Neutrophil (primary cell): ENCODE results near the gene BTD.
A peak's percentile ranks its signal among the peaks of the same experiment; 100 is the strongest.
"Not testable (repeated sequence)": the region's sequence is repeated elsewhere in the genome, so short reads cannot be mapped to it uniquely, and the experiment has no call there.

ENCODE experiments used
- H3K27ac ChIP-seq: fragments of 200-600 bp; sonication (generic); 2 replicates; pipeline ENCODE4 v1.5.1; 2016; ENCODE audit warnings: mild to moderate bottlenecking, moderate library complexity
- H3K27me3 ChIP-seq: fragments of 200-600 bp; sonication (generic); 2 replicates; pipeline ENCODE4 v1.6.0; 2016; ENCODE audit warnings: mild to moderate bottlenecking
- H3K36me3 ChIP-seq: fragments of 200-600 bp; sonication (generic); 2 replicates; pipeline ENCODE4 v1.5.1; 2017
- H3K4me1 ChIP-seq, 2 experiments: fragments of 200-600 bp in 1 of 2; sonication (generic) in 1 of 2; 1 replicate in 1 of 2; 2 replicates in 1 of 2; pipeline versions ENCODE4 v1.5.1 to v1.6.1; 2013 to 2016; ENCODE audit warnings: low read depth in 1 of 2, low read length in 1 of 2, mild to moderate bottlenecking in 1 of 2, moderate library complexity in 1 of 2; ENCODE audit not compliant: control insufficient read depth in 1 of 2, insufficient read depth in 1 of 2
- H3K4me3 ChIP-seq, 2 experiments: fragments of 200-600 bp in 1 of 2; sonication (generic) in 1 of 2; 1 replicate in 1 of 2; 2 replicates in 1 of 2; pipeline ENCODE4 v1.5.1; 2013 to 2016; ENCODE audit warnings: low read depth in 1 of 2, low read length in 1 of 2, mild to moderate bottlenecking in 1 of 2, moderate library complexity in 1 of 2
- H3K9me3 ChIP-seq: fragments of 200-600 bp; sonication (generic); 2 replicates; pipeline ENCODE4 v1.5.1; 2016
- TF ChIP-seq, protein P1 (sequence below): fragments of 200-600 bp; sonication (generic); IDR thresholded peaks from 2 replicates; pipeline ENCODE4 v1.5.1; 2016; ENCODE audit warnings: antibody characterized with exemption

Gene BTD

GRCh38 chr3:15591928-15592327, 9.6 kb upstream of the BTD start:
- Histone ChIP-seq H3K27ac (no peak overlapping the region), H3K9me3 (no peaks in the 10 kb centered on the region), H3K36me3 (peaks cover 28% of the 10 kb centered on the region), H3K27me3 (no peaks in the 10 kb centered on the region), H3K4me3 (no peak overlapping the region), H3K4me1 (no peaks in the 10 kb centered on the region)
- TF ChIP-seq, protein P1, sequence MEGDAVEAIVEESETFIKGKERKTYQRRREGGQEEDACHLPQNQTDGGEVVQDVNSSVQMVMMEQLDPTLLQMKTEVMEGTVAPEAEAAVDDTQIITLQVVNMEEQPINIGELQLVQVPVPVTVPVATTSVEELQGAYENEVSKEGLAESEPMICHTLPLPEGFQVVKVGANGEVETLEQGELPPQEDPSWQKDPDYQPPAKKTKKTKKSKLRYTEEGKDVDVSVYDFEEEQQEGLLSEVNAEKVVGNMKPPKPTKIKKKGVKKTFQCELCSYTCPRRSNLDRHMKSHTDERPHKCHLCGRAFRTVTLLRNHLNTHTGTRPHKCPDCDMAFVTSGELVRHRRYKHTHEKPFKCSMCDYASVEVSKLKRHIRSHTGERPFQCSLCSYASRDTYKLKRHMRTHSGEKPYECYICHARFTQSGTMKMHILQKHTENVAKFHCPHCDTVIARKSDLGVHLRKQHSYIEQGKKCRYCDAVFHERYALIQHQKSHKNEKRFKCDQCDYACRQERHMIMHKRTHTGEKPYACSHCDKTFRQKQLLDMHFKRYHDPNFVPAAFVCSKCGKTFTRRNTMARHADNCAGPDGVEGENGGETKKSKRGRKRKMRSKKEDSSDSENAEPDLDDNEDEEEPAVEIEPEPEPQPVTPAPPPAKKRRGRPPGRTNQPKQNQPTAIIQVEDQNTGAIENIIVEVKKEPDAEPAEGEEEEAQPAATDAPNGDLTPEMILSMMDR, result no peak

DNA sequence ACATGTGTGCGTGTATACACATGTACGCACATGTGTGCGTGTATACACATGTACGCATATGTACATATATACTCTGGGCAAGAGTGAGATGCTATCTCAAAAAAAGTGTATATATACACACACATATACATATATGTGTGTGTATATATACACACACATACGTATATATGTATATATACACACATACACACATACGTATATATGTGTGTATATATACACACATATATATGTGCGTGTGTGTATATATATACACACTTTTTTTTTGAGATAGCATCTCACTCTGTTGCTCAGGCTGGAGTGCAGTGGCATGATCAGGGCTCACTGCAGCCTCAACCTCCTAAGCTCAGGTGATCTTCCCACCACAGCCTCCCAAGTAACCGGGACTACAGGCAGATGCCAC, 8.6 kb upstream of the BTD start:
- TF ChIP-seq, protein P1, result no peak
- no peak overlapping the region for H3K27ac ChIP-seq
- no peak overlapping the region for H3K4me3 ChIP-seq
- peaks cover 25% of the 10 kb centered on the region for H3K36me3 ChIP-seq
- H3K27me3 ChIP-seq, result no peaks in the 10 kb centered on the region
- no peaks in the 10 kb centered on the region for H3K9me3 ChIP-seq
- no peaks in the 10 kb centered on the region for H3K4me1 ChIP-seq

DNA sequence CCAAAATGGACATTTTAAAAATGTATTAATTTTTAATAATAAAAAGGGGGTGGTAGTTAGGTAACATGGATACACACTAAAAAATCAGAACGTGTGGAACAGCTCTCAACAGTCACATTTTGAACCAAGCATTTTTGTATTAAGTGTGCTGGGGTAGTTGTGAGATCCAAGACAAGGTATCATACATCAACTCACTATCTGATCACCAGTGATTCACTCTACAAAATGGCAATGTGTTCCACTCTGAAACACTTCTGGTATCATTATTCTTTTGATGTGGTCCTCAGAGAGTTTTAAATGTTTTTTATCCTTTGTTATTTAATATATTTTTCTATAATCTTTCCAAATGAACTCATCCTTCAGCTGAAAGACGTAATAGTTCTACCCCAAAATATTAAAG, 5.6 kb upstream of the BTD start:
- no peaks in the 10 kb centered on the region for H3K27me3 ChIP-seq
- peaks cover 15% of the 10 kb centered on the region for H3K36me3 ChIP-seq
- H3K9me3 ChIP-seq, result no peaks in the 10 kb centered on the region
- TF ChIP-seq, protein P1, result no peak
- H3K27ac ChIP-seq, result no peak overlapping the region
- H3K4me1 ChIP-seq, result peaks cover 8 to 10% of the 10 kb centered on the region in 2 experiments
- no peak overlapping the region for H3K4me3 ChIP-seq

DNA sequence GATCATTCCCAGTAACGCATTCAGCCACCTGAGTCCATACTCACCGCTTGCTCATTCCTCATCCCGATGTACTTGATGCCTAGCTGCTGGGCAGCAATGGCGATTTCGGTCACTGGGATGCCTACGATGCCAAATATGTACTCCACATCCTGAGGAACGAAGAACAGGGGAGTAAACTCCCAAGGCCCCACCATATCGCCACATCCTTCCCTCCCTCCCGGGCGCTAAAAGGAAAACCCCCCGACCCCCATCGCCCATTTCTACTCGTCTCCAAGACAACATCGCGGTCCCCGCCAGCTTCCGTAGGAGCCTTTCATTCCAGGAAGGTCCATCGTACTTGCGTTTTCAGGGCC, 523 bp upstream of the BTD start:
- H3K27ac ChIP-seq, result peak overlapping the region; percentile 97
- H3K4me1 ChIP-seq, result peaks cover 20% of the 10 kb centered on the region in 2 experiments
- H3K9me3 ChIP-seq, result no peaks in the 10 kb centered on the region
- H3K27me3 ChIP-seq, result no peaks in the 10 kb centered on the region
- H3K4me3 ChIP-seq, result peak overlapping the region; percentile 82 to 99
- TF ChIP-seq, protein P1, result no peak
- H3K36me3 ChIP-seq, result peaks cover under 1% of the 10 kb centered on the region

- Histone ChIP-seq H3K4me1 (peaks cover 22% of the 10 kb centered on the region in 2 experiments), H3K27ac (peak overlapping the region; percentile 97), H3K4me3 (peak overlapping the region; percentile 82 to 99), H3K36me3 (no peaks in the 10 kb centered on the region), H3K9me3 (no peaks in the 10 kb centered on the region), H3K27me3 (no peaks in the 10 kb centered on the region)
- TF ChIP-seq, protein P1, result no peak
Measured at GRCh38 chr3:15602146-15602536, 596 bp downstream of the BTD start.

- Histone ChIP-seq H3K4me1 (peaks cover 28 to 29% of the 10 kb centered on the region in 2 experiments), H3K4me3 (peak overlapping the region in 1 of 2 experiments; percentile 99), H3K27ac (peak overlapping the region; percentile 97)
- H3K9me3 ChIP-seq, H3K36me3 ChIP-seq, H3K27me3 ChIP-seq: not testable (repeated sequence)
Measured at GRCh38 chr3:15602816-15603215, 1.3 kb downstream of the BTD start.

DNA sequence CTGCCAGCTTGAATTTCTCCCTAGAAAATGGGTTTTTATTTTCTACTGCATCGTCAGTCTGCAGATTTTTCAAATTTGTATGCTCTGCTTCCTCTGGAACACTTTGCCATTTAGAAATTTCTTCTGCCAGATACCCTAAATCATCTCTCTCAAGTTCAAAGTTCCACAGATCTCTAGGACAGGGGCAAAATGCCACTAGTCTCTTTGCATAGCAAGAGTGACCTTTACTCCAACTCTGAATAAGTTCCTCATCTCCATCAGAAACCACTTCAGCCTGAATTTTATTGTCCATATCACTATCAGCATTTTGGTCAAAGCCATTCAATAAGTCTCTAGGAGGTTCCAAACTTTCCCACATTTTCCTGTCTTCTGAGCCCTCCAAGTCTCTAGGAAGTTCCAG, 3.0 kb downstream of the BTD start:
- H3K4me3 ChIP-seq, H3K9me3 ChIP-seq, H3K27ac ChIP-seq, H3K36me3 ChIP-seq, H3K27me3 ChIP-seq: not testable (repeated sequence)
- peaks cover 38 to 45% of the 10 kb centered on the region in 2 experiments for H3K4me1 ChIP-seq
